ENCODE results near the gene FGFR2. TPM values are rescaled to one million over a fixed set of nuclear protein-coding genes. Genes with fewer than 3 reads are reported as not detected.
A peak's percentile ranks its signal among the peaks of the same experiment; 100 is the strongest.

FGFR2 gene
- total RNA-seq, 1 experiment from 2014 or later, result 286 TPM

DNA sequence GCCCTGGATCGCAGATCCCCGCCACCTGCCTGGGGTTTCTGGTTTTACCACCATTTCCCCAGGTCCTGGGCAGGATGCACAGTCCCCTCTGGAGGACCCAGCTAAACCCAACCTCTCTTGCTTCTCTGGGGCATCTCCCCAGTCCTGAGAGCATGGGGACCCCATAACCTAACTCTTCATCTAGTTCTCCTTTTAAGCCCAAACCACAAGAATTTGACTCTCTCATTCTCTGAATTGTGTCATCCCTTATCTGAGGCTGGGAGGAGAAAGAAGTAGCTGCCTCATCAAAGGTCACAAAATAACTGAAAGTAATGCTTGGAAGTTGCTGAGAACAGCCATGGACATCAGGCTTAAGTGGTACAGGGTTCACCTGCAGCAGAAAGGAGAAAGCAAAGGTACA, 159.9 kb downstream of the FGFR2 start:
- no peak overlapping the region for H3K4me3 ChIP-seq (ENCODE audit: low read depth, low read length)
- no peaks in the 10 kb centered on the region for H3K9me3 ChIP-seq
- Mint-ChIP-seq H3K27me3 (ENCODE audit: insufficient read depth, unreplicated experiment) (no peaks in the 10 kb centered on the region), H3K9me3 (ENCODE audit: unreplicated experiment) (no peaks in the 10 kb centered on the region), H3K4me1 (ENCODE audit: low read depth, unreplicated experiment) (peaks cover 46% of the 10 kb centered on the region), H3K36me3 (ENCODE audit: insufficient read depth, unreplicated experiment) (peaks cover 7% of the 10 kb centered on the region), H3K27ac (ENCODE audit: unreplicated experiment) (peak overlapping the region; percentile 94), H3K4me3 (ENCODE audit: unreplicated experiment) (peak overlapping the region; percentile 44)
- POLR2A ChIA-PET, result no interaction called here
- no peak for DNase-seq
- intact Hi-C loops (cut with micrococcal nuclease; ENCODE audit: unreplicated experiment), result loop anchor here (5.0 to 10.0 kb wide), 7 partner anchors 34 to 494 kb away; partner anchors contain the start of gene FGFR2
- no peaks in the 10 kb centered on the region for H3K27me3 ChIP-seq (replicated peaks; ENCODE audit: control insufficient read depth, insufficient read depth, low read length)
- BruUV-seq (replicated peaks), result no TSS peak
- H3K4me1 ChIP-seq, result peaks cover 66% of the 10 kb centered on the region
- H3K36me3 ChIP-seq (ENCODE audit: control insufficient read depth, insufficient read depth, low read length), result no peaks in the 10 kb centered on the region
- CTCF ChIA-PET, result interaction anchor here (1.2 kb wide), 1 partner anchor 11 kb away, joined by 4 read pairs; no protein-coding TSS in a partner anchor
- TF ChIP-seq, protein P1, sequence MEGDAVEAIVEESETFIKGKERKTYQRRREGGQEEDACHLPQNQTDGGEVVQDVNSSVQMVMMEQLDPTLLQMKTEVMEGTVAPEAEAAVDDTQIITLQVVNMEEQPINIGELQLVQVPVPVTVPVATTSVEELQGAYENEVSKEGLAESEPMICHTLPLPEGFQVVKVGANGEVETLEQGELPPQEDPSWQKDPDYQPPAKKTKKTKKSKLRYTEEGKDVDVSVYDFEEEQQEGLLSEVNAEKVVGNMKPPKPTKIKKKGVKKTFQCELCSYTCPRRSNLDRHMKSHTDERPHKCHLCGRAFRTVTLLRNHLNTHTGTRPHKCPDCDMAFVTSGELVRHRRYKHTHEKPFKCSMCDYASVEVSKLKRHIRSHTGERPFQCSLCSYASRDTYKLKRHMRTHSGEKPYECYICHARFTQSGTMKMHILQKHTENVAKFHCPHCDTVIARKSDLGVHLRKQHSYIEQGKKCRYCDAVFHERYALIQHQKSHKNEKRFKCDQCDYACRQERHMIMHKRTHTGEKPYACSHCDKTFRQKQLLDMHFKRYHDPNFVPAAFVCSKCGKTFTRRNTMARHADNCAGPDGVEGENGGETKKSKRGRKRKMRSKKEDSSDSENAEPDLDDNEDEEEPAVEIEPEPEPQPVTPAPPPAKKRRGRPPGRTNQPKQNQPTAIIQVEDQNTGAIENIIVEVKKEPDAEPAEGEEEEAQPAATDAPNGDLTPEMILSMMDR (IDR thresholded peaks at IDR 0.05; ENCODE audit: insufficient read depth in 1 of 2, low read depth in 1 of 2, low read length in 1 of 2, severe bottlenecking in 1 of 2, unreplicated experiment in 1 of 2), result no peak

DNA sequence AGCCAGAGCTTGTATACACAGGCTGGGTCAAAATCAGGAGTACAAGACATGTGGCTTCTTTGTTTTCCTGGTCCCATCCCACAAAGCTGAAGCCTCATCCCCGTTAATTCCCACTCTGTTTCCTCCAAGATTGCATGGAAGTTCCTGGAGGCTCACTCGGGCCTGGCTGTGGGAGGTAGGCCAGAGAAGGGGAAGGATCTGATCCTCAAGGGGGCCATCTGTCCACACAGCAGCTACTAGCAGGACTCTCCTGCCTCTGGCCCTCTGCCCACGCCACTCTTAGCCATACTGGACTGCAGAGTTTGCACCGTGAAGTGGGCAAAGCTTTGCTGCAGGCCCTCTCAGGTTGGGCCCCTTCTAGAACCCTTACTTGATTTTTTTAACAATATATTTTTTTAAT, 160.6 kb downstream of the FGFR2 start:
- H3K27me3 Mint-ChIP-seq (ENCODE audit: insufficient read depth, unreplicated experiment), result no peaks in the 10 kb centered on the region
- Histone ChIP-seq H3K36me3 (ENCODE audit: control insufficient read depth, insufficient read depth, low read length) (no peaks in the 10 kb centered on the region), H3K27me3 (replicated peaks; ENCODE audit: control insufficient read depth, insufficient read depth, low read length) (no peaks in the 10 kb centered on the region), H3K4me3 (ENCODE audit: low read depth, low read length) (no peak overlapping the region), H3K4me1 (peaks cover 74% of the 10 kb centered on the region), H3K9me3 (no peaks in the 10 kb centered on the region)
- peak overlapping the region; percentile 94 for H3K27ac Mint-ChIP-seq (ENCODE audit: unreplicated experiment)
- TF ChIP-seq, protein P1 (IDR thresholded peaks at IDR 0.05; ENCODE audit: insufficient read depth in 1 of 2, low read depth in 1 of 2, low read length in 1 of 2, severe bottlenecking in 1 of 2, unreplicated experiment in 1 of 2), result no peak
- intact Hi-C loops (cut with micrococcal nuclease; ENCODE audit: unreplicated experiment), result loop anchor here (1.0 to 10.0 kb wide), 11 partner anchors 11 to 493 kb away; partner anchors contain the start of gene FGFR2
- H3K36me3 Mint-ChIP-seq (ENCODE audit: insufficient read depth, unreplicated experiment), result peaks cover 7% of the 10 kb centered on the region
- POLR2A ChIA-PET, result no interaction called here
- H3K4me1 Mint-ChIP-seq (ENCODE audit: low read depth, unreplicated experiment), result peaks cover 45% of the 10 kb centered on the region
- peak in 1 of 2 experiments; percentile 43 for DNase-seq
- no TSS peak for BruUV-seq (replicated peaks)
- CTCF ChIA-PET, result interaction anchor here (0.5 to 1.2 kb wide), 4 partner anchors 12 to 161 kb away, joined by 3 to 5 read pairs (median 4); no protein-coding TSS in a partner anchor
- H3K4me3 Mint-ChIP-seq (ENCODE audit: unreplicated experiment), result peak overlapping the region; percentile 27
- H3K9me3 Mint-ChIP-seq (ENCODE audit: unreplicated experiment), result no peaks in the 10 kb centered on the region

DNA sequence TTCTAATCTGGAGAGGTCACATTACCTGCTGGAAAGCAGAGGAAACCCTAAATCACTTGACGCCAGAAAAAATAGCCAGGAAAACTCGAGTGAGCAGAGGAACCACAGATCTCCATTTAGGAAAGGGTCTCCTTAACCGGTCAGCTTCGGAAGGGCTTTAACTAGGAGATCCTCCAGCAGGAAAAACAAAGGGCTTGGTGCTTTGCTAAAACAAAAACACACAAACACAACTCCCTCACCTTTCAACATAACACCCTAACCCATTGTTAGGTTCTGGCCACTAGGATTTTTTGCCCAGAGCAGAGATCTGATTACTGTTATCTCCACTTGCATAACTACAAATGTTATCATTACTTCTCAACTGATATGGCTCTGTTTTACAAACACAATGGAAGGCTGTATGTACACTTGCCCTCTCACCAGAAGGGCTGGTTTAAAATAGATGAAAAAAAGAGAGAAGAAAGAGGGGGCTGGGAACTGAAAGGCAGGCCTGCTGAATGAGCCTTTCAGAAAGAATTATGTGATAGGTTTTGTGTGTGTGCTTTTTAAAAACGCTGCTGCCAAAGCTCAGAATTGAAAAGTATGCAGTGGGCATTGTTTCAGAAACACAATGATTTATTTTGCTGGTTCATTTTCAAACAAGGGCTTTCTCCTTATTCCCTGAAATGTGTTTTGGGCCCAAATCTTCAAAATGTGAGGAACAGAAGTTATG, 161.5 kb downstream of the FGFR2 start:
- no TSS peak for BruUV-seq (replicated peaks)
- intact Hi-C loops (cut with micrococcal nuclease; ENCODE audit: unreplicated experiment), result loop anchor here (1.0 to 10.0 kb wide), 13 partner anchors 8 to 492 kb away; partner anchors contain the start of gene FGFR2
- ChIA-PET POLR2A (interaction anchor here (0.6 kb wide), 1 partner anchor 16 kb away, joined by 3 read pairs; no protein-coding TSS in a partner anchor), CTCF (interaction anchor here (0.5 to 1.0 kb wide), 2 partner anchors 19 to 162 kb away, joined by 3 to 4 read pairs; no protein-coding TSS in a partner anchor)
- Histone ChIP-seq H3K36me3 (ENCODE audit: control insufficient read depth, insufficient read depth, low read length) (no peaks in the 10 kb centered on the region), H3K27me3 (replicated peaks; ENCODE audit: control insufficient read depth, insufficient read depth, low read length) (no peaks in the 10 kb centered on the region), H3K4me1 (peaks cover 74% of the 10 kb centered on the region), H3K4me3 (ENCODE audit: low read depth, low read length) (no peak overlapping the region), H3K9me3 (no peaks in the 10 kb centered on the region)
- DNase-seq, result peak; percentile 63 to 78
- Mint-ChIP-seq H3K27me3 (ENCODE audit: insufficient read depth, unreplicated experiment) (no peaks in the 10 kb centered on the region), H3K4me3 (ENCODE audit: unreplicated experiment) (peak overlapping the region; percentile 67), H3K27ac (ENCODE audit: unreplicated experiment) (peak overlapping the region; percentile 94), H3K4me1 (ENCODE audit: low read depth, unreplicated experiment) (peaks cover 38% of the 10 kb centered on the region), H3K9me3 (ENCODE audit: unreplicated experiment) (no peaks in the 10 kb centered on the region), H3K36me3 (ENCODE audit: insufficient read depth, unreplicated experiment) (peaks cover 7% of the 10 kb centered on the region)
- TF ChIP-seq, protein P1 (IDR thresholded peaks at IDR 0.05; ENCODE audit: insufficient read depth in 1 of 2, low read depth in 1 of 2, low read length in 1 of 2, severe bottlenecking in 1 of 2, unreplicated experiment in 1 of 2), result peak in 1 of 2 experiments; percentile 25
